ENCODE data around the gene NOP58. TPM values are rescaled to one million over a fixed set of nuclear protein-coding genes. Genes with fewer than 3 reads are reported as not detected.

The NOP58 gene
- total and polyA plus RNA-seq, 2 of the 4 experiments (the other 2 are of a cell fraction): 45.3 to 54.0 TPM

DNA sequence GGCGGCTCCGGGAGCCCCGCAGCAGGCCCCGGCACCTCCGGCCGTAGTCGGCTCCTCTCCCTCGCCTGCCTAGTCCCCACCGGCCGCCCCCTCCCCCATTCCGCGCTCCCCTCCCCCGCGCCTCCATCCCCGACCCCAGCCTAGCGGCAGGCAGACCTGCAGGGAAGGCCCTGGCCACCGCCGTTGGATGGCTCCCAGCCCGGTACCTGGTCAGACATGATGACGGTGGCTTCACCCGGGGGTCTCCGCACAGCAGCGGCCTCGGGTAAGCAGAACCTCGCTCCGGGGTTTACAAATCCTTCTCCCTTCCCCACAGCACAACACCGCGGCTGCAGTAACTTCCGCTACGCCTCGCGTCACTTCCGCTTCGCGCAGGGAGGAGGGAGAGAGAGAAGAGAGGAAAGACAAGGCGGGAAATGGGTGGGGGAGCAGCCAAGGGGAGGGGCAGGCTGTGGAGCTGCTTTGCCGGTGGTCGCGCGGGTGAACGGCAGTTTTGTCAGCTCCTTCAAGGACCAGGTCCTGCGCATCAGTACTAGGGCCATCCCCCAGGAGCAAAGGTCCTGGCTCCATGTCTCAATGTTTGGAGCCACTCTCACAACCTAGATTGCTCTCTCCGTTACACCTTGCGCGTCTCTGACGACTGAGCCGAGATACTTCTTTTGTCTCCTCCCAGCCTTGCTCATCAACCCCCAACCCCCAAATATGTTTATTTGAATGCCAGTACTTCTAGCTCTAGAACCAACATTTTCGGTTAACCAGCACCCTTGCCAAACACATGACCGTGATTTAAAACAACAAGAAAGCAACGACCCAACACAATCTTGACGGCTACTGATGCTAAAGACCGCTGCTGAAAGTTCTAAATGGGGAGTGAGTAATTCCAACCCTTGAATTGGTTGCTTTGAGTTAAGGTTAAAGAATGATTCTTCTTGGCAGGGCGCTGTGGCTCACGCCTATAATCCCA is 27.0 kb upstream of the NOP58 start, which contains the start of gene SUMO1:
Gene SUMO1 (minus strand): TSS at position 364 of the 964 bp plus-strand sequence. CDS start 146 bp downstream, at position 218.
- no peaks in the 10 kb centered on the region for H3K36me3 ChIP-seq (ENCODE audit: control insufficient read depth, insufficient read depth, low read length)
- H3K18ac ChIP-seq (ENCODE audit: low read depth, low read length): peak within 1 kb of the TSS; percentile 76
- DNase-seq: peak; percentile 87
- H2BK5ac ChIP-seq (ENCODE audit: low read depth, low read length, poor library complexity, severe bottlenecking): peak within 1 kb of the TSS; percentile 88
- H3K79me1 ChIP-seq (ENCODE audit: low read depth in 1 of 2, low read length in 2 of 2): peaks cover 0 to 19% of the 10 kb centered on the region in 2 experiments; a peak in 2 of 4 replicates
- no peaks in the 10 kb centered on the region; the same call in 1 of the 2 replicates for H3K4me1 ChIP-seq (ENCODE audit: control insufficient read depth, insufficient read depth, low read length)
- POLR2A ChIA-PET (ENCODE audit: unreplicated experiment): interaction anchor here (0.5 kb wide), 1 partner anchor 1431 kb away, joined by 3 read pairs; no protein-coding TSS in a partner anchor
- H3K9me1 ChIP-seq (ENCODE audit: insufficient read depth, low read length): peaks cover 2% of the 10 kb centered on the region
- dilution Hi-C loops (cut with HindIII; ENCODE audit: low sequenced_read_pairs, unreplicated experiment) (no loop called here), in situ Hi-C loops (cut with MboI; ENCODE audit: low sequenced_read_pairs) (no loop called here), intact Hi-C loops (cut with micrococcal nuclease) (no loop called here)
- H2BK15ac ChIP-seq (ENCODE audit: low read depth, low read length): peak within 1 kb of the TSS; percentile 58; the same call in 1 of the 3 replicates
- peak within 1 kb of the TSS; percentile 52 for H2AK5ac ChIP-seq (ENCODE audit: low read depth, low read length)
- H3K27me3 ChIP-seq (ENCODE audit: control insufficient read depth, insufficient read depth, low read length): no peaks in the 10 kb centered on the region
- TF ChIP-seq POLR2A (IDR thresholded peaks at IDR 0.05; ENCODE audit: low read depth, low read length): no peak; the same call in none of the 2 replicates
- TF ChIP-seq, protein P1, sequence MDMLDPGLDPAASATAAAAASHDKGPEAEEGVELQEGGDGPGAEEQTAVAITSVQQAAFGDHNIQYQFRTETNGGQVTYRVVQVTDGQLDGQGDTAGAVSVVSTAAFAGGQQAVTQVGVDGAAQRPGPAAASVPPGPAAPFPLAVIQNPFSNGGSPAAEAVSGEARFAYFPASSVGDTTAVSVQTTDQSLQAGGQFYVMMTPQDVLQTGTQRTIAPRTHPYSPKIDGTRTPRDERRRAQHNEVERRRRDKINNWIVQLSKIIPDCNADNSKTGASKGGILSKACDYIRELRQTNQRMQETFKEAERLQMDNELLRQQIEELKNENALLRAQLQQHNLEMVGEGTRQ (IDR thresholded peaks at IDR 0.05; ENCODE audit: low read depth, low read length): no peak
- TF ChIP-seq, protein P2, sequence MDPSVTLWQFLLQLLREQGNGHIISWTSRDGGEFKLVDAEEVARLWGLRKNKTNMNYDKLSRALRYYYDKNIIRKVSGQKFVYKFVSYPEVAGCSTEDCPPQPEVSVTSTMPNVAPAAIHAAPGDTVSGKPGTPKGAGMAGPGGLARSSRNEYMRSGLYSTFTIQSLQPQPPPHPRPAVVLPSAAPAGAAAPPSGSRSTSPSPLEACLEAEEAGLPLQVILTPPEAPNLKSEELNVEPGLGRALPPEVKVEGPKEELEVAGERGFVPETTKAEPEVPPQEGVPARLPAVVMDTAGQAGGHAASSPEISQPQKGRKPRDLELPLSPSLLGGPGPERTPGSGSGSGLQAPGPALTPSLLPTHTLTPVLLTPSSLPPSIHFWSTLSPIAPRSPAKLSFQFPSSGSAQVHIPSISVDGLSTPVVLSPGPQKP (IDR thresholded peaks at IDR 0.05; ENCODE audit: borderline replicate concordance, low read depth, low read length): no peak
- no peak for TF ChIP-seq CHD1 (IDR thresholded peaks at IDR 0.05; ENCODE audit: low read depth, low read length)
- TF ChIP-seq MAZ (IDR thresholded peaks at IDR 0.05; ENCODE audit: borderline replicate concordance, low read depth, low read length): peak; percentile 85
- peak within 1 kb of the TSS; percentile 89 for H3K4me2 ChIP-seq (ENCODE audit: low read depth, low read length)
- 0 out of 2 replicates have a peak within 1 kb of the TSS, but pooled peaks have one; percentile 17 for H2BK20ac ChIP-seq (ENCODE audit: low read depth, low read length)
- H3K9me3 ChIP-seq (ENCODE audit: control insufficient read depth, insufficient read depth, low read length): no peaks in the 10 kb centered on the region
- H4K91ac ChIP-seq (ENCODE audit: insufficient read depth, low read depth, low read length): peak within 1 kb of the TSS; percentile 87
- ATAC-seq (ENCODE audit: low read depth): peak; percentile 93
- peak within 1 kb of the TSS; percentile 100 for H2AFZ ChIP-seq (replicated peaks; ENCODE audit: low read length, poor library complexity)
- peak within 1 kb of the TSS; percentile 90 for H3K14ac ChIP-seq (replicated peaks; ENCODE audit: low read depth, low read length)
- H3K23ac ChIP-seq (ENCODE audit: low read depth, low read length): peak within 1 kb of the TSS; percentile 82
- H4K8ac ChIP-seq (ENCODE audit: low read depth in 2 of 2, low read length in 2 of 2): peak within 1 kb of the TSS; percentile 91 to 98
- H2AK9ac ChIP-seq (replicated peaks; ENCODE audit: low read depth, low read length, poor library complexity): peak within 1 kb of the TSS; percentile 85
- H3K4ac ChIP-seq (ENCODE audit: low read depth, low read length): peak within 1 kb of the TSS; percentile 91
- CTCF ChIA-PET: interaction anchor here (0.6 kb wide), 1 partner anchor 8 kb away, joined by 3 read pairs; no protein-coding TSS in a partner anchor
- WGBS, 2 experiments (ENCODE audit: extremely low coverage in 2 of 2, insufficient read length in 1 of 2): 10% methylated on average over 12 of the region's 54 CpGs; no CpG with 5 or more reads in 1 of the 2 experiments
- H4K20me1 ChIP-seq (ENCODE audit: insufficient read depth, low read length): peaks cover 37% of the 10 kb centered on the region
- H3K4me3 ChIP-seq (ENCODE audit: insufficient read depth, low read depth, low read length): peak within 1 kb of the TSS; percentile 98
- H3K56ac ChIP-seq (ENCODE audit: extremely low read depth, insufficient read depth, low read length): peak within 1 kb of the TSS; percentile 73
- peak within 1 kb of the TSS; percentile 87 for H4K5ac ChIP-seq (ENCODE audit: low read depth, low read length)
- H2BK120ac ChIP-seq (ENCODE audit: low read depth, low read length): peak within 1 kb of the TSS; percentile 75
- peak within 1 kb of the TSS; percentile 84 for H3K9ac ChIP-seq (ENCODE audit: low read depth, low read length)
- peak within 1 kb of the TSS; percentile 95 for H3K27ac ChIP-seq (ENCODE audit: insufficient read depth, low read length)
- no TSS peak for BruUV-seq (replicated peaks)

Data from IMR-90 (cell line).